HG02870 (cell line): ENCODE measurements around the gene JAKMIP3.

ENCODE experiments used
- ATAC-seq: cut with Tn5 transposase; IDR thresholded peaks from one replicate; pipeline ENCODE4 v1.9.1; 2021; ENCODE audit warnings: mild to moderate bottlenecking, moderate library complexity; ENCODE audit not compliant: unreplicated experiment

Gene JAKMIP3

GRCh38 chr10:132043861-132044695 lies 21.7 kb upstream of the JAKMIP3 start:
- ATAC-seq, result no peak

DNA sequence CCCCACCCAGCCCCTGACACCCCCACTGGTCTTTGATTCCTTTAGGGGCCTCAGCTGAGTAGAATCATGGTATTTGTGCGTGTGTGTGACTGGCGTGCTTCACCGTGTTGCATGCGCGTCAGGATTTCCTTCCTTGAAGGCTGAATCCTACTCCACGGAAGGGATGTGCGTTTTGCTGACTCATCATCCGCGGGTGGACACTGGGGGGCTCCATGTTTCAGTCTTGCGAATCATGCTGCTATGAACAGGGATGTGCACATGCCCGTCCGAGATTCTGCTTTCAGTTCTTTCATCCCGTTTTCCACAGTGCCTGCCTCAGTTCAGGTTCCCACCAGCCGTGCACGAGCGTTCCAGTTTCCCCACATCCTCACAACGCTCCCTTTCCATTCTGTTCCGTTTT lies 20.9 kb upstream of the JAKMIP3 start:
- no peak for ATAC-seq

DNA sequence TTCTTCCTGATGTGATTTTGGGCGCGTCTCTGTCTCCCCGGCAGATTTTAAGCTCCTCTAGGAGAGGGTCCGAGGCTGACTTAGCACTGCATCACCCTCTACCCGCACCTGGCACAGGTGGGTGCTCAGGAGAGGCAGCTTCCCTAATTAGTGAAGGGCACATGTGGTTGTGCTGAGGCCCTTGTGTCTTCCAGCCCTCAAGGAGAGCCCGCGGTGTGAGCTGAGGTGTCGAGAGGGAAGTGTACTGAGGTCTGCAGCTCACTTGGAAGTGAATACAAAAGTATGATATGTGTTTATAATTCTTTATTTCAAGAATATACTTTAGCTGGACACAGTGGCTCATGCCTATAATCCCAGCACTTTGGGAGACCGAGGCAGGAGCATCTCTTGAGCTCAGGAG lies 20.4 kb upstream of the JAKMIP3 start:
- no peak for ATAC-seq

GRCh38 chr10:132047575-132048293 lies 18.0 kb upstream of the JAKMIP3 start:
- no peak for ATAC-seq

GRCh38 chr10:132048294-132048667 lies 17.5 kb upstream of the JAKMIP3 start:
- ATAC-seq, result no peak

DNA sequence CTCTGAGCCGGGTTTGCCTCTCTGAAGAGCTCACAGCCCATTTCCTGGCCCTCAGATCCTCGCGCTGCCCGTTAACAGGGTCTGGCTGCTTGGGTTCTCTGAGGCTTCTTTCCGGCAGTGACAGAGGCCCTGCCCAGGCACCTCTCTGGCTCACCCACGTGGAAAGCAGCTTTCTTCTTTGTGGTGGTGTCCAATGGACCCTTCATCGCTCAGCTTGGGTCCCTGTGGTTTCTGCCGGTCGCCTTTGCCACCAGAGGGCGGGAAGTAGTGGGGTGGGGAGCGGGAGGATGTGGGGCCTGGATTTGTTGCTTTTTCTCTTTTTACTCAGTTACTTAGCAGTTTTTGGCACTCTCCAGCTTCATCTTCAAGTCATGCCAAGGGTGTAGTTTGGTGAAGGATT lies 15.6 kb upstream of the JAKMIP3 start:
- no peak for ATAC-seq

DNA sequence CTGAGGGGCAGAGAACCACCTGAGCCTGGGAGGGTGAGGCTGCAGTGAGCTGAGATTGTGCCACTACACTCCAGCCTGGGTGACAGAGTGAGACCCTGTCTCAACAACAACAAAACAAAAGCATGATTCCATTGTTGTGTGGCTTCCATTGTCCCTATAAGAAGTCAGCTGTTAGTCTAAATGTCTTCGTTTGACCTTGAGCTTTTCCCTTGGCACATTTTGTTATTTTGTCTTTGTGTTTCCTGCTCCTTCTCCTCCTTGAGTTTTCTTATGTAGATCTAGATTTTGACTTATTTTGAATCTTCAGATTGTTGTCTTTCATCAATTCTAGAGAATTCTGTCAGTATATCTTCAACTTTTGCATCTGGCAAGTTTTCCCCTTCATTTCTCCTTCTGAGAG lies 13.6 kb upstream of the JAKMIP3 start:
- ATAC-seq, result no peak

DNA sequence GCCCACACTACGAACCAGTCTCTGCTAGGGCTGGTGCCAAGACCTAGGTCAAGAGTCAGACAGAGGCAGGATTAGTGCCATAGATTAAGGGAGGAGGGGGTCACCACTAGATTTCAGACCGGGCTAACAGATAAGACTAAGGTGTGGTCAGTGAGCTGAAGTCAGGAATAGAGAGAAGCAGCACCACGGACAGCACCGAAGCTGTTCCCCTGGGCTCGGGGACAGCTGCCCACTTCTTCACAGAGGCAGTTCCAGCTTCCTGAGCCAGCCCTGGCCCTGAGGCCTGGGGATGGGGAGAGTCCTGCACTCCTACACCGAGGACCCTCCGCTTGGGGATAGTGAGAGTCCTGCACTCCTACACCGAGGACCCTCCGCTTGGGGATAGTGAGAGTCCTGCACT lies 11.2 kb upstream of the JAKMIP3 start:
- no peak for ATAC-seq

DNA sequence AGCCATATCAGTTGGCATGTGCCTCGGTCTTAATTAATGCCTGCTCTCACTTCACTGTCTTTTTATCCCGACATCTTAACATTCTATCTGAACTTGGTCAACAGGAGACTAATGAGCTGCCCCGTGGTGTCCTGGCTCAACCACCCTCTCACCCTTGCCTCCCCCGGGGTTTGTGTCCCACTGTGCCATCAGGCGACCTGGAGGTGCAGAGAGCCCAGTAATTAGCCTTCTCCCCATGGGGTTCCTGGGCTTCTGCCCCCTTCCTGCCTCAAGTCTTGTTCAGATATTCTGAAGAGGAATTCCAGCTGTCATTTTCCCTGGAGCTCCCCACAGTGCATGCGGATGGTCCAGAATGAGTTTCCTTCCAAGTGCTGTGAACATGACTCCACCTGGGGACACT lies 10.1 kb upstream of the JAKMIP3 start:
- ATAC-seq, result no peak

DNA sequence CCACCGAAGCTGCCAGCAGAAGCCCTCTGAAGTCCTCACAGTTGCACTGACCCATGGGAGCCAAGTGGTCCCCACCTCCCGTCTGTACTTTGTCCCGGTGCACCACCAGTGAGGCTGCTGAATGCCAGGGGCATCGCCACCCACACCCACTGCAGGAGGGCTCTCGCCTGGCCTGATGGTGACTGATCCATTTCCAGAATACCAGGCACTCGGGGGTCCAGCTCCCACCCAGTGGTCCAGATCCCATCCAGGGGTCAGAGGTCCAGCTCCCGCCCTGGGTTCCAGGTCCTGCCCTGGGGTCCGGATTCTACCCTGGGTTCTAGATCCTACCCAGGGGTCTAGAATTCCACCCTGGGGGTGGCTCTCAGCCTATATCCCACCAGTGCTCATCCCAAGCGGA lies 9.1 kb upstream of the JAKMIP3 start:
- ATAC-seq, result no peak

DNA sequence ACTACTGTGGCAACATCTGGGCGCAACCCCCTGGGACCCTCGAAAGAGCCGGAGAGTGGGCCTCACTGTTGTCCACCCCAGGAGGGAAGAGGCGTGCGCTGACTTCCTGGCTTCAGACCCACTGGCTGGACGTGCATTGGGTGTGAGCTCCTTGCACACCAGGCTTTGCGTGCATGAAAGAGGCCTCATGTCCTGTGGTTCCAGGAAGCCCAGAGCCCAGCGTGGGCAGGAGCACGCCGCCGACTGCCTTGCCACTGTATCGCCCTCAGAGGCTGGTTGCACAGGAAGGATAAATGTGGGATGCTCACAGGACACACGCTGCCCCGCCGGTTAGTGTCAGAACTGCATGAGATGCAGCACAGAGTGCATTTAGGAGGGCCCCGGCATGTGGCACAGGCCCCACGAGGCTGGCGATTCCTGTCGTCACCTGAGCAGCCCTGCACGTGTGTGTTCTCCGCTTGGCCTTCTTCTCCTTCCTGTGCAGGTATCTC lies 8.5 kb upstream of the JAKMIP3 start:
- no peak for ATAC-seq

GRCh38 chr10:132058111-132058745 lies 7.5 kb upstream of the JAKMIP3 start:
- ATAC-seq, result no peak

DNA sequence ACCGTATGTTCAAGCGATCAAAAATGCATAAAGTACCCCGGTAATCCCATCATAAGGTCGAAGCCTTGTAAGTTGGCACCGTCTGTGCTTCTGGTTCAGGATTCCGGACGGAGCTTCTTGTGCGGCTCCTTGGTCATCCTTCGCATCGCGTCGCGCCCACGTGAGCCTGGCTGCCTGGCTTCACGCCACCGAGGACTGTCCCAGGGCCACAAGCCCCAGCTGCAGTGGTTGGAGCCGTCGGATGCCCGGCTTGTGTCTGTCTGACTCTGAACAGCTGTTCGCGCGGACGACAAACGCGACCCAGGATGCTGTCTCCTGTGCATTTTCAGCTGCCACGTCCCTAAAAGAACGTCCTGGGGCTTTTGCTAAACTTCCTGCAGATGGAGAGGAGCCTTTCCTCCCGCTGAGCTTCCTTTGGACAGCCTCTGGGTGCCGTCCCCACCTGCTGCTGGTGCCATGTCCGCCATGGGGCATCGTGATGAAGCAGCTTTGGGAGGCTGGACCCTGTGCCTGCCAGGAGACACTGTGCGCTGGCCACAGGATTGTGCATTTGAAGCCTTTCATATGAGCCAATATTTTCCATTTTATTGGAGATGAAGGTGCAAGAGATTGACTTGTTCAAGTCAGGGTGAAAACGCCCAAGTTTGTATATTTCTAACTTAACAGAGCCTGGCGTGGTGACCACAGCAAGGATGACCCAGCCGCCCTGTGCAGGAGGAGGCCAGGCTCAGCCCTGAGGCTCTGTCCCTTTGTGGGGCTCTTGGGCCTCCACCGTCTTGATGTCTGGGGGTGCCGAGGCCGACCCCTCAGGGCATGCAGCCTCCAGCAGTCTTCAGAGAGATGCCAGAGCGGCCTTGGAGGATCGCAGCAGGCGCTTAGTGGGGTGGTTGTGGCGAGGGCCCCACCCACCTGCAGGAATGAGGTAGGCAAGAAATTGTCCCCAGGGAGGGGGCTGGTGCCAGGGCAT lies 6.7 kb upstream of the JAKMIP3 start:
- no peak for ATAC-seq

- ATAC-seq, result no peak
These were observed 5.8 kb upstream of the JAKMIP3 start for GRCh38 chr10:132059760-132060508.

GRCh38 chr10:132061030-132061429 lies 4.7 kb upstream of the JAKMIP3 start:
- no peak for ATAC-seq

- ATAC-seq, result no peak
These were observed 4.3 kb upstream of the JAKMIP3 start for GRCh38 chr10:132061465-132061864.

DNA sequence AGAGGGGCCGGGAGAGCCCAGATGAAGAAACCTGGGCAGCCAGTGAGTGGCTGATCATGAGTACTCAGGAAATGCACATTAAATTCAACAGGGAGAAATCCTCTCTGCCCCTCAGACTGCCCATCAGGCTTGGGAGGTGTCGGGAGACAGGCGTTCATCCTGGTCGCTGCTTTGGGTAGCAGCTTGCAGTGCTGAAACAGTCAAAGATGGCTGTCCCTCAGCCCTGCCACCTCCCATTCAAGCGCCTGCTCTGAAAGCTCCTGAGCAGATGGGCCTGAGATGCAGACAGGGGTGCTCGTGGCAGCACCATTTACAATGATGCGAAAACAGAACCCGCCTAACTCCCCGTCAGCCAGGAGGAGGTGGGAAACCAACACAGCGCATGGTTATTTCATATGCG lies 3.6 kb upstream of the JAKMIP3 start:
- no peak for ATAC-seq

GRCh38 chr10:132062641-132063390 lies 2.9 kb upstream of the JAKMIP3 start:
- ATAC-seq, result no peak

- ATAC-seq, result no peak
These were observed 2.3 kb upstream of the JAKMIP3 start for GRCh38 chr10:132063432-132063831.
